CD14-positive monocyte (primary cell): ENCODE measurements around the gene EPHA2. TPM values are rescaled to one million over a fixed set of nuclear protein-coding genes. Genes with fewer than 3 reads are reported as not detected.

Source experiments
- DNase-seq, 3 donors: peaks; one replicate each; pipeline ENCODE4 v3.0.0-alpha.2; 2011 to 2022
- H2AFZ ChIP-seq: 2 replicates; pipeline ENCODE4 v1.6.0; 2012; ENCODE audit warnings: mild to moderate bottlenecking, low read depth, low read length, inconsistent platforms; ENCODE audit not compliant: insufficient read depth, poor library complexity, severe bottlenecking
- H3K27ac ChIP-seq, 2 donors: 1 replicate in 1 of 2; 2 replicates in 1 of 2; pipeline ENCODE4 v1.5.1; 2012 to 2013; ENCODE audit warnings: low read length in 2 of 2, control low read depth in 1 of 2, inconsistent platforms in 1 of 2, low read depth in 1 of 2, mild to moderate bottlenecking in 1 of 2
- H3K27me3 ChIP-seq, 2 donors: one replicate each; pipeline versions ENCODE4 v1.6.0 to v1.6.1; 2011 to 2013; ENCODE audit warnings: low read length in 2 of 2; ENCODE audit not compliant: control insufficient read depth in 2 of 2, insufficient read depth in 2 of 2
- H3K36me3 ChIP-seq, 2 donors: replicated peaks in 1 of 2; 1 replicate in 1 of 2; 2 replicates in 1 of 2; pipeline versions ENCODE4 v1.5.1 to v1.6.1; 2012 to 2013; ENCODE audit warnings: low read length in 2 of 2, control low read depth in 1 of 2, inconsistent platforms in 1 of 2, mild to moderate bottlenecking in 1 of 2; ENCODE audit not compliant: insufficient read depth in 2 of 2, control insufficient read depth in 1 of 2
- H3K4me1 ChIP-seq, 2 donors: 1 replicate in 1 of 2; 2 replicates in 1 of 2; pipeline versions ENCODE4 v1.5.1 to v1.6.1; 2012 to 2013; ENCODE audit warnings: low read length in 2 of 2, control low read depth in 1 of 2, inconsistent platforms in 1 of 2, mild to moderate bottlenecking in 1 of 2, moderate library complexity in 1 of 2; ENCODE audit not compliant: insufficient read depth in 2 of 2, control insufficient read depth in 1 of 2
- H3K4me2 ChIP-seq: replicated peaks from 2 replicates; pipeline ENCODE3; 2012; ENCODE audit warnings: low read length, moderate library complexity, mild to moderate bottlenecking; ENCODE audit not compliant: poor library complexity, severe bottlenecking; ENCODE audit errors: extremely low read depth
- H3K4me3 ChIP-seq, 3 experiments: fragments of 200-600 bp in 1 of 3; sonication (generic) in 1 of 3; replicated peaks in 1 of 3; 1 replicate in 2 of 3; 2 replicates in 1 of 3; pipeline ENCODE4 v1.5.1; 2011 to 2013; ENCODE audit warnings: low read length in 3 of 3, mild to moderate bottlenecking in 3 of 3, control low read depth in 2 of 3, low read depth in 2 of 3, inconsistent platforms in 1 of 3, moderate library complexity in 1 of 3
- H3K79me2 ChIP-seq: 2 replicates; pipeline ENCODE4 v1.6.0; 2012; ENCODE audit warnings: mild to moderate bottlenecking, control low read depth, inconsistent platforms, low read length, moderate library complexity; ENCODE audit not compliant: insufficient read depth
- H3K9ac ChIP-seq: 2 replicates; pipeline ENCODE4 v1.6.0; 2017; ENCODE audit warnings: low read length, mild to moderate bottlenecking; ENCODE audit not compliant: insufficient read depth, poor library complexity, severe bottlenecking
- H3K9me3 ChIP-seq, 2 donors: replicated peaks in 1 of 2; 1 replicate in 1 of 2; 2 replicates in 1 of 2; pipeline versions ENCODE4 v1.5.1 to v1.6.1; 2012 to 2013; ENCODE audit warnings: low read length in 2 of 2, control low read depth in 1 of 2; ENCODE audit not compliant: control insufficient read depth in 1 of 2, insufficient read depth in 1 of 2
- H4K20me1 ChIP-seq: 2 replicates; pipeline ENCODE4 v1.6.0; 2012; ENCODE audit warnings: mild to moderate bottlenecking, low read length, control low read depth, moderate library complexity; ENCODE audit not compliant: insufficient read depth
- H3K27ac Mint-ChIP-seq, 7 donors: one replicate each; pipeline ENCODE4 v1.8.0; 2020; ENCODE audit warnings: mild to moderate bottlenecking in 7 of 7, mixed read lengths in 7 of 7, moderate library complexity in 6 of 7, inconsistent platforms in 2 of 7
- H3K27me3 Mint-ChIP-seq, 3 donors: one replicate each; pipeline ENCODE4 v1.8.0; 2021 to 2022; ENCODE audit warnings: low read depth in 3 of 3, mild to moderate bottlenecking in 3 of 3, mixed read lengths in 3 of 3, moderate library complexity in 3 of 3, inconsistent platforms in 1 of 3
- H3K36me3 Mint-ChIP-seq, 2 donors: one replicate each; pipeline ENCODE4 v1.8.0; 2020; ENCODE audit warnings: mixed read lengths in 2 of 2, inconsistent platforms in 1 of 2, mild to moderate bottlenecking in 1 of 2
- H3K4me1 Mint-ChIP-seq: one replicate; pipeline ENCODE4 v1.8.0; 2020; ENCODE audit warnings: mild to moderate bottlenecking, mixed read lengths
- H3K4me3 Mint-ChIP-seq, 2 donors: one replicate each; pipeline ENCODE4 v1.8.0; 2020; ENCODE audit warnings: mild to moderate bottlenecking in 2 of 2, mixed read lengths in 2 of 2, moderate library complexity in 1 of 2
- H3K9me3 Mint-ChIP-seq, 7 donors: one replicate each; pipeline ENCODE4 v1.8.0; 2020 to 2022; ENCODE audit warnings: mixed read lengths in 7 of 7, mild to moderate bottlenecking in 6 of 7, moderate library complexity in 6 of 7, inconsistent platforms in 2 of 7
- CTCF ChIP-seq: fragments of 200-600 bp; IDR thresholded peaks from one replicate; pipeline ENCODE4 v1.8.0; 2022; ENCODE audit warnings: antibody characterized with exemption, mild to moderate bottlenecking
- WGBS: methylation state at CpG from one replicate; pipeline ENCODE4 v1.1.5; 2013; ENCODE audit warnings: missing lambda C conversion rate; ENCODE audit not compliant: insufficient coverage; 5-methylcytosine and 5-hydroxymethylcytosine counted together
- intact Hi-C, 2 donors: fragments of 100-400 bp; cut with micrococcal nuclease; formaldehyde crosslinking; loops; one replicate each; pipeline versions ENCODE4 v1.15.0 to v1.15.1; 2023
- polyA plus RNA-seq, 3 donors: library from polyadenylated mRNA; depleted of rRNA in 1 of 3; unstranded in 2 of 3; stranded (reverse) in 1 of 3; fragments of 300-500 nt in 2 of 3; fragments of >200 nt in 1 of 3; fragmentation: Illumina TruSeq in 2 of 3; gene quantifications; 1 replicate in 2 of 3; 2 replicates in 1 of 3; pipeline ENCODE4 v1.2.3, GENCODE V29; 2012 to 2021

Gene EPHA2
- polyA plus RNA-seq, 3 donors, result 0.03 TPM; not detected in 2

- H3K9me3 Mint-ChIP-seq, result no peaks in the 10 kb centered on the region
- no peaks in the 10 kb centered on the region for H3K36me3 Mint-ChIP-seq
- peaks cover 1% of the 10 kb centered on the region for H3K4me1 Mint-ChIP-seq
- H3K9me3 ChIP-seq, result no peaks in the 10 kb centered on the region
- H3K79me2 ChIP-seq, result no peaks in the 10 kb centered on the region
- H2AFZ ChIP-seq, result no peak overlapping the region
- no peaks in the 10 kb centered on the region for H4K20me1 ChIP-seq
- no peak overlapping the region for H3K4me3 ChIP-seq
- no peak overlapping the region for H3K27ac ChIP-seq
- no peaks in the 10 kb centered on the region for H3K27me3 ChIP-seq
- peak overlapping the region in 2 of 7 donors; percentile 50 to 61 for H3K27ac Mint-ChIP-seq
- H3K27me3 Mint-ChIP-seq, result peaks cover 2 to 6% (median 4%) of the 10 kb centered on the region in 3 donors
- H3K36me3 ChIP-seq, result no peaks in the 10 kb centered on the region
- intact Hi-C loops, result loop anchor here (10.0 kb wide), 2 partner anchors 169 to 179 kb away; partner anchors contain the start of genes HSPB7 (in 1 of the 2) and SRARP (in 1 of the 2)
- H3K4me1 ChIP-seq, result no peaks in the 10 kb centered on the region
- no peak overlapping the region for H3K9ac ChIP-seq
- H3K4me2 ChIP-seq, result no peak overlapping the region
- H3K4me3 Mint-ChIP-seq, result no peak overlapping the region
- whole genome bisulfite sequencing, result 95% methylated on average over 10 of the region's 19 CpGs
- DNase-seq, result no peak
- no peak for TF ChIP-seq CTCF
Measured at GRCh38 chr1:16183765-16184556, 28.1 kb upstream of the EPHA2 start.

- Mint-ChIP-seq H3K9me3 (no peaks in the 10 kb centered on the region), H3K36me3 (no peaks in the 10 kb centered on the region), H3K27ac (peak overlapping the region in 1 of 7 donors; percentile 5), H3K4me3 (no peak overlapping the region), H3K4me1 (no peaks in the 10 kb centered on the region), H3K27me3 (peaks cover 0 to 5% (median 0%) of the 10 kb centered on the region in 3 donors)
- Histone ChIP-seq H3K27me3 (no peaks in the 10 kb centered on the region), H3K9me3 (no peaks in the 10 kb centered on the region), H2AFZ (no peak overlapping the region), H3K4me3 (no peak overlapping the region), H3K27ac (no peak overlapping the region), H3K9ac (no peak overlapping the region), H4K20me1 (no peaks in the 10 kb centered on the region), H3K36me3 (no peaks in the 10 kb centered on the region), H3K79me2 (no peaks in the 10 kb centered on the region), H3K4me2 (no peak overlapping the region), H3K4me1 (no peaks in the 10 kb centered on the region)
- WGBS, result 55% methylated on average over 11 of the region's 13 CpGs
- no peak for TF ChIP-seq CTCF
- intact Hi-C loops, result loop anchor here (10.0 kb wide), 2 partner anchors 168 to 178 kb away; partner anchors contain the start of genes HSPB7 (in 1 of the 2) and SRARP (in 1 of the 2)
- peak in 2 of 3 donors; percentile 32 to 50 for DNase-seq
Measured at GRCh38 chr1:16183179-16183578, 27.3 kb upstream of the EPHA2 start.
